GM19463 (cell line): ENCODE results near the gene CSTF1.

ENCODE experiments used
- ATAC-seq: cut with Tn5 transposase; IDR thresholded peaks from one replicate; pipeline ENCODE4 v1.9.1; 2021; ENCODE audit warnings: mild to moderate bottlenecking, moderate library complexity; ENCODE audit not compliant: unreplicated experiment

The CSTF1 gene

DNA sequence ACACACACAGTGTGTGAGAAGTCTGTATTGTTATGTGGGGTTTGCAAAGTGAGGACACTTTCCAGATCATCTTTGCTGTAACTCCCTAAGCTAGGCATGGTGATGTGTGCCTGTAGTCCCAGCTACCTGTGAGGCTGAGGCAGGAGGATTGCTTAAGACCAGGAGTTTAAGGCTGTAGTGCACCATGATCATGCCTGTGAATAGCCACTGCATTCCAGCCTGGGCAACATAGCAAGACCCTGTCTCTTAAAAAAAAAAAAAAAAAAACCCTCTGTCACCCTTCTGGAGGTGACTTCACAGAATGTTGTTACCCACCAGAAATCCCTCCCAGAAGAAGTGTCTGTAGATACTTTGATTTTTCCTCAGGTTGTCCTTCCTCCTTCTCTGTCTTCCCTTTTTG, 34.5 kb downstream of the CSTF1 start:
- ATAC-seq: no peak

DNA sequence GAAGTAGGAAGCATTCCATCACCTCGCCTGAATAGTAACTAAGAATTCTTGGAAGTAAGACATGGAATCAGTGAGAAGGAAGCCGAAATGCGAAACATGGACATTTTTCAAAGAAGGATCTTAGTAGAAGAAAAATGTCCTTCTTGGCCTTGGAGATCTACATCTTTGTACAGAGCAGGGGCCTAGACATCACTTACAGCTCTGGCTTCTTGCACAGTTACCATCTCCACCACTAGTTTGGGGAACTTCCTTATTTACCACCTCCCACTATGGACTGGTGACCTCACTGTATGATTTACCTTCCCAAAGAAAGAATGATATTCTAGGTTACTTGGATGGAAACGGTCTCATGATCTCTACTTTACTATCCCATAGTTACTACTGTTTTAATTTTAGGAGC, 35.4 kb downstream of the CSTF1 start:
- ATAC-seq: no peak

DNA sequence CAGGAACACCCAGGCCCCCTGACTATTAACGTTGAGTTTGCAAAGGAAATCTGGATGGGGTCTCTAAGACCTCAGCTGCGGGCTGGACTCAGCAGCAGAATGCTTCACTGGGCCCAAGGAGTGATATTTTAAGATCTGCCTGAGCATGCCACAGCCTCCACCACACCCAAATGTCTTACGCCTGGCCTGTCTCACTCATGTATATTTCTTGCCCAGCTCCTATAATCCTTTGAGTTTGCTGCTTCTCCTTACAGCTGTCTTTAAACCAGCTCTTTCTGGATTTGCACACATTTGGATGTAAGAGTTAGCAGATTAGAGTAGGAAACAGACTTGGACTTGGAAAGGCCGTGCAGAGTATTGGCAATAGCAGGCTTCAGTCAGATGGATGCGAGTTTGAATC, 36.0 kb downstream of the CSTF1 start:
- no peak for ATAC-seq

DNA sequence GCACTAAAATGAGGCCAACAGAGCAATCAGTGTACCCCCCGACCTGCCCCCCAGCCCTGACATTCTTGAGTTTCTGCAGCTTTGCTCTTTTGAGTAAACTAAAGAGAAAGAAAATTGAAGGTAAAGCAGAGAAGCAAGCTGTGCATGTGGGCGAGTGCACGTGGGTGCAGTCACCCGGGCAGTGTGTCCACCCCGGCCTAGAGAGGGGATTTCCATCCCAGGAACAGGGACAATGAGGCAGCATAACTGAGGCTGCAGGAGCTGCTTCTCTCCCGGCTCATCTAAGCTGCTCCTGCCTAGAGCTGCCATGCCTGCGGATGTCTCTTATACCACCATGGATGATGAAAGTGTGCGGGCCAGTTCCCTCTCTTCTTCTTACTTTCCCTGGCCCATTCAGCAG, 36.4 kb downstream of the CSTF1 start:
- ATAC-seq: no peak

DNA sequence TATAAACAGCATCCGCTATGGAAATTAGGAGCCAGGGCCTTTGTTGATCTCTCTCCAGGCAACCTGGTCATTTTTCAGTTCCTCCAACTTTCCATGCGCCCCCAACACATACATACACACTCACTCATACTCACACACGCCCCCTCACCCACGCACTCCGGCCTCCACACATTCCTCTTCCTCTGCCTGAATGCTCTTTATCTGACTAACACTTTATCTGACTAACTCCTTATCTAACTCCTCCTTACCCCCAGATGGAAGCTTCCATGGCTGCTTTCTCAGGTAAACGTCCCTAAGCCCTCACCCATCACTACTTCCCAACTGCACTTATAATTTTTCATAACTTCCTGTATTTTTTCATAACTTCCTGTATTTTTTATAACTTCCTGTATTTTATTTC, 37.1 kb downstream of the CSTF1 start:
- no peak for ATAC-seq

DNA sequence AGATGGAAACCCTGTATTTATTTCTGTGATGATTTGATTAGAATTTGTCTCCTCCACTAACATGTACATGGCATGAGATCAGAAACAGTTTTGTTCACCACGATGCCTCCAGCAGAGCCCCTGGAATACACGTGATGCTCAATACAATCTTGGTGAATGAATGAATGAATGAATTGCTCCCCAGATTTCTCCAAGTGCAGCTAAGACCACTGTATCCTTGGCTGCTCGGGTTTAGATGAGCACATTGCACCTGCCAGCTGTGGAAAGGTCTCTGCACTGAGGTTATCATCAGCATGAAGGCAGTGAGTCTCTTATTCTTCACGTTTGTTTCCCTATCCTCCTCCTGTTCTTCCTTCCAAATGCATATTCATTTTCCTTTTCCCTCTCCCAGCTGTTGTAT, 37.5 kb downstream of the CSTF1 start:
- no peak for ATAC-seq

DNA sequence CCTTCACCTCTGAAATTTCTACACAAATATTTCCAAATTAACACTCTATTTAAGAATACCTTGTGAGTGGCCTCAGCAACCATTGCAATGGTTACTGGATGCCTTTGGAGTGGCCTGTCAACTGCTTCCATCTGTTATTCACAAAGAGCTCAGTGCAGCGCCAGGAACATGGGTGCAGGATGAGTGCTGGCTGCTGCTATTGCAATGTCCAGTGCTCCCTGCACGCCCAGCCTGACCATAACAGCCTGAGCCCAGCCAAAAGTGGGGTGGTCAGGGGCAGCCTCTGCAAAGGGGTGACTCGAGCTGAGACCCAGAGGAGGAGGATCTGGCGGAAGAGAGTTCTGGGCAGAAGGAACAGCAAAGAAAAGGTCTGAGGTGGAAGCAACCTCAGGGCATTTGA, 38.0 kb downstream of the CSTF1 start:
- no peak for ATAC-seq

DNA sequence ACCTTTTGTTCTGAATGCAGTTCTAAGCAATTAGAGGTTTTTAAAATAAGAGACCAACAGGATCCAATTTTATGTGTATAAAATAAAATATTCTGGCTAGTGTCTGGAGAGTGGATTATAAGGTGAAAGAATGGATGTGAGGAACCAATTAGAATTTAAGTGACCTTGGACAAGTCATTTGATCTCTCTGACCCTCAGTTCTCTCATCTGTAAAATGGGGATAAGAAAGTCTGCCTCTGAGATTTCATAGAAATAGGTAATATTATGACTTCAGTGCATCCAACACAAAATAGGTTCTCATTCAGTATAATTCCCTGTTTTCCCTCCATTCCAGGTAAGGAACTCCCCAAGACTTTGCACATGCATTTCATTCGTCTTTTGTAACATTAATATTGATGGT, 38.5 kb downstream of the CSTF1 start:
- no peak for ATAC-seq

DNA sequence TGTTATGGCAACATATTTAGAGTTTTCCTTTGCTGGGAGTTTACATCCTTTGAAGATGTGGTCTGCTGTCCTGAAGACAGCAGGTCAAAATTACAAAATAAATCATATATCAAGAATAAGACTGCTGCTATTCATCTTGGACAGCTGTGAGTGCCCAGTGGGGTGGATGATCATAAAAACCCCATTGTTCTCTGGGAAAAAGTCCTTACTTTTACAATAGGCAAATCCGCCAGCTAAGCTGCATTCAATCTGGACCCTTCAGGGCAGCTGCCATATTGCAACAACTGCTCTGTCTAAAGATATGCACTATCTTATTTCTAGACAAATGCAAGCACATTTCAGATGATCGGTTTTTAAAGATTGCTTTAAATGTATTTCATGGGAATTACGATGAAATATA, 39.0 kb downstream of the CSTF1 start:
- ATAC-seq: no peak

DNA sequence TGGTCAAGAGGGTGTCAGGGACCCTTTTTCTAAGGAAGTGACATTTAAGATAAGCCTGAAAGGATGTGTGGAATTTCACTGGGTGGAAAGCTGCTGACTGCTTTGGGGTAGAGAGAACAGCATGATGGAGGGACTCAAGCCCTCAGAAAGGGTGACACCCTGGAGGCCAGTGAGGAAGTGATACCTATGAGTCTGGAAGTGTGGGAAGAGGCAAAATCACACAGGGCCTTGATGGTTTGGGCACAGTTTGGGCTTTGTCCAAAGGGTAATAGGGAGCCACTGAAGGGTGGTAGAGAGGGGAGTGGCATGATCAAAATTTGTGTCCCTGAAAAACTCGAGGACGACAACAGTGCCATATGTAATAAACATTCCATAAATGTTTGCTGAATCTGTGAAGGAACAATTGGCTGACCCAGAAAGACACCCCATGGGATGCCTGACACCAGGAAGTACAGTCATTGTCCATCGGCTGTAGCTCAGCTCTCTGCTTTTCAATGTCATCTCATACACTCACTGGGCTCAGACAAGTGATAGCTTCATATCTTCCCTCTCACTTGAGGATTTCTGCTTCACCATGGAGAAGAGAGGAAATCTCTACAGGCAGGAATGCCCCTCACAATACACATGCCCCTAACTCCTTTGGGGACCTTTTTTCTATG, 40.9 kb downstream of the CSTF1 start:
- ATAC-seq: no peak

DNA sequence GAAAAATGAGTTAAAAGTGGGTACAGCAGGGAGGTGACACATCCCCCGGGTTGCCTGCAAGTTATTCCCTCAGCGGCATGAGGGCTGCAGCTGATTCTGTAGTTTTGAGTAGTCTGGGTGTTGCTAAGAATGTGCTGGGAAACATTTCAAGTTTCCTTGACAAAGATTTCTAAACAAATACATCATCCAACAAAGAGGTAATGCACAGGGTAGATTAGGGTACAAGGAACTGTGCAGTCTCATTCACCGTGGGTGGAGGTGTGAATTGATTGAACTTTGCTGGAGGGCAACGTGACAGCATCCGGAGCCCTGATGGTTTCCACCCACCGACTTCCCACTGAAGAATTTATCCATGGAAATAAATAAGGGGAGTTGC, 41.4 kb downstream of the CSTF1 start:
- ATAC-seq: no peak

DNA sequence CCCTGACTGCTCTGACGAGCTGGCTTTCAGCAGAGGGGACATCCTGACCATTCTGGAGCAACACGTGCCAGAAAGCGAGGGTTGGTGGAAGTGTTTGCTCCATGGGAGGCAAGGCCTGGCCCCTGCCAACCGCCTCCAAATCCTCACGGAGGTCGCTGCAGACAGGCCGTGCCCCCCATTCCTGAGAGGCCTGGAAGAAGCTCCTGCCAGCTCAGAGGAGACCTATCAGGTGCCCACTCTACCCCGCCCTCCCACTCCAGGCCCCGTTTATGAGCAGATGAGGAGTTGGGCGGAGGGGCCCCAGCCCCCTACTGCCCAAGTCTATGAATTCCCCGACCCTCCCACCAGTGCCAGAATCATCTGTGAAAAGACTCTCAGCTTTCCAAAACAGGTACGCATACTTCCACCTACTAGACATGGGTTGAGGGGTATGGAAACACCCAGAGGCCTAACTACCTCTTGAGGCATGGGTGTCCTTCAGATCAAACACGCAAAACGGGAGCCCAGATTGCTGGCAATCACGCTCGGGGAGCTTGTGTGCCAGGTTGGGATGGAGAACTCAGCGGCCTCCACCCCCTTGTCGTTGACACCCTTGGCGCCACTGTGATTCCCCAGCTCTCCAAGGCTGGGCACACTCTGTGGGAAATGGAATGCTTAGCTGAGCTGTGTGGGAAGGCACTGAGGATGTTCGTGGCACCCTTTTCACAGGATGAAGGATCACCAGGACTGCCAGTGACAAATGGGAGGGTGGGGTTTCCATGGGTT, 44.9 kb downstream of the CSTF1 start:
- ATAC-seq: no peak

DNA sequence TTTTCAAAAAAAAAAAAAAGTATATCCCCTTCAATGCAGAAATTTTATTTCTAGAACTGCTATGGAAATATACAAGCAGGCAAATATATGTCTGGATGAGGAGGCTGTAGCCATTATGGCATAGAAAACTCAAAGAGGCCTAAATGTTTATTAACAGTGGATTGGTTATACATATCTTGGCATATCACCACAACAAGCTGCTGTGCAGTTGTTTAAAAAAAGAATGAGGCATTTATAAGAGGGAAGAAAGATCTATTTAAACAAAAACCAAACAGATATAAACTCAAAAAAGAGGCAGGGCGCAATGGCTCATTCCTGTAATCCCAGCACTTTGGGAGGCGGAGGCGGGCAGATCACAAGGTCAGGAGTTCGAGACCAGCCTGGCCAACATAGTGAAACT, 45.8 kb downstream of the CSTF1 start:
- ATAC-seq: no peak

DNA sequence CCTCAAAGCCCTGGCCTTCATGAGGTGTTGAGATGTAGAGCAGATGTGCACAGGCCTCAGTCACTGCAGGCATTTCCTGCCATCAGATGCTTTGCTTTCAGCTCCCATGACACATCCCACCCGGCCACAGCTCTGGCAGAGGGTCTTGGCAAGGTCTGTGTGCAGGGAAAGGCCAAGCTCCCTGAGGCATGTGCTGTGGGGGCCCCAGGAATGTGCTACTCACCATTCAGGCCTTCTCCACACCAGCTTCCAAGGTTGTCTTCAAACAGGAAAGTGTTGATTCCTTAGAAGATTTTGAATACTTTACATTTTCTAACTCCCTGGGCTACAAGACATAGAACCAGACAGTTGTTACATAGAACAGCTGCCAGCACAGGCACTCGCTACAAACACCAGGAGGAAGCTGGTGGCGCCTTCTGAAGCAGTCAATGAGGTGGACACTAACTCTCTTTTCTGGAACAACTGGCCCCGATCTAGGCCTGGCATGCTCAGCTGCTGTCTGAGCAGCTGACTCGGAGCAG, 47.4 kb downstream of the CSTF1 start:
- no peak for ATAC-seq

DNA sequence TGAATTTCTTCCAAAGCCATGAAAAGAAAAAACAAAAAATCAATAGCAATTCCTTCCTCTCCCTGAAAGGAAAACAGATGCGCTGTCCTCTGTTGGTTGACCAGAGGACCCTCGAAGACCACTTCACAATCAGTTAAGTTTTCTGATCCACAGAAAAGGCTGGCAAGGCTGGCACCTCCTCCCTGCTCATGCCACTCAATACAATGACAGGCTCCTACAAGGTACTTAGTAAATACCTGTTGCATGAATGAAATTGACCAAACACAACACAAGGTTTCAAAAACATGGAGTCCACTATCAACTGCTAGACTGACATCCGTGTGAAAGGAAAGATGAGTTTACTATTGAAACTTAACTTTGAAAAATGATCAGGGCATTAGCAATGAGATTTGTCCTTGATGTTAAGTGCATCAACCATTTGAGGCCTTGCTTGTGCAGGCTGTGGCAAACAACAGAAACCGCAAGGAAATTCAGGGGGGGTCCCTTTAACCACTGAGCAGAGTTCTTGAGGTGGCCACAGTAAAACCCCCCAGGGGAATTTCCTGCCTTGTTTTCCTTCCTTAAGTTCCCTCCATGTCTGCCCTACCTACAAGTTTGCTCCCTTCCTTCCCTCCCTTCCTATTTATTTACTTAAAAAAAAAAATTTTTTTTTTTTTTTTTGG, 48.0 kb downstream of the CSTF1 start:
- ATAC-seq: peak; percentile 83

DNA sequence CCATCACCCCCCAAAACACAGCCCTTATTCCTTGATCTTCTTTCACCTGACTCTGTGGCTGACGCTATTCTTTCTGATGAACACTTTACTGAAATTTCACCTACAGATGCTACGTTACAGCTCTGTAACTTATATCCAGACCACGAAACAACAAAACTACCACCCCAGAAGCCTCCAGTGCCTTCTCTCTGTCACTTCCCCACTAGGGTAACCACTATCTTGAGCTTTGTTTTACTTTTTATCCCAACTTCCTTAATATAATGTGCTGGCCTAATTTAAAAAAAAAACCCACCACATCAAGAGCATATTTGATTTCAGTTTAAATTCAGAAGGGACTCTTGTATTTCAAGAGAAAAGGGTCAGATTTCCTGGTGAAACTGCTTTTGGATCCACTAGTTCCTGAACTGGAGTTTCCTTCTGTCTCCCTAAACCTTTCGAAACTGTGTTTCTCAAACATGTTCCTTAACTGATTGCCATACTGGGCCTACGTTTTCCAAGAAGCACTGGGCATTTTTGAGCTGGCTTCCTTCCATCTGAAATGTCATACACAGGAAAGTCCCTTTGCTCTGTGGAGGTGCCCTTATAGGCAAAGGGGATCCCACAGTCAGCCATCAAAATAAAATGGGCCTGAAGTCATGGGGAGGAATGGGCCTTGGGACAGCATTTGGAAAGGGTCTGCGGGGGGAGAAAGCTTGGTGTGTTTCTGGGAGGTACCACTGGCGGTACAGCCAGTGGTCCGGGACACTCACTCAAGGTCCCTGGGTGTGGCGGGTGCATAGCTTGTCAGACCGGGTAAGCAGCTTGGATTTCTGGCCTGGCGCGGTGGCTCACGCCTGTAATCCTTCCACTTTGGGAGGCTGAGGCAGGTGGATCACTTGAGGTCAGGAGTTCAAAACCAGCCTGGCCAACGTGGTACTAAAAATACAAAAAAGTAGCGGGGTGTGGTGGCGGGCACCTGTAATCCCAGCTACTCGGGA, 50.2 kb downstream of the CSTF1 start:
- ATAC-seq: no peak

DNA sequence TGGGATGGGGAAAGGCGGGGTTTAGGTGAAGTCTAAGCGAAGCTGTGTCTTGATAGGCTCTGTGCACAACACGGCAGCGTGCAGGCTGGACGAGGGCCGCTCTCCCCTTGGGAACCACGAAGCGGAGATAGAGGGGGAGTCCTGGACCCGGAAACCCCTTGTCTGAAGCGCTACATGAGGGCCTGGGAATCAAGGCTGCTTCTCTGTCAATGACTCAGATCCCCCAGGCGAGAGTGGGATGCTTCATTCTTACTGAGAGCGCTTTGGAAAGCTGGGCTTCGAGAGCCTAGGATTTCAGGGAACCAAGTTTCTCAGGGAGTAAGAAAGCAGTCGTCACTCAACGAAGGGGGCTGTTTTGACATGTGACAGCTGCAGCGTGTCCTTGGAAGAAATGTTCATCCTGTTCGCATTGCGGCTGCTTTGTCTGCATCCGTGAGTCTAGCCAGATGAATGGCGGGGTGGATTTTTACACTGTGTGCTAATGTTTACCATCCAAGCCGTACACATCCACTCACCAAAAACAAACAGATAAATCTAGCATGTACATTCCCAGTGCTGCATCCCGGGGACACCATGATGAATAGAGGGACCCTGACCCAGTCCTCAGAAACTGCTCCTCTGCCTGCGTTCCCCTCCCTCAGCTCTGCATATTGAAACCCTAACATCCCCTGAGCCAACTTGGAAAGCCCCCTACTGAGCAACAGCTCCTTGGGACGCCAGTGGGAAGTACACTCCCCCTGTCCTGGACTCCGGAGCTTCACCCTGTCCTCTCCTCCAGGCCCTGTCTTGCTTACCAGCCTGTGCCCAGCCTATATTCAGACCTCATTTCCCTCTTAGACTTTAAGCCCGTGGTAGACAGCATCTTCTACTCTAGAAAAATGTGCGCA, 51.5 kb downstream of the CSTF1 start:
- no peak for ATAC-seq

DNA sequence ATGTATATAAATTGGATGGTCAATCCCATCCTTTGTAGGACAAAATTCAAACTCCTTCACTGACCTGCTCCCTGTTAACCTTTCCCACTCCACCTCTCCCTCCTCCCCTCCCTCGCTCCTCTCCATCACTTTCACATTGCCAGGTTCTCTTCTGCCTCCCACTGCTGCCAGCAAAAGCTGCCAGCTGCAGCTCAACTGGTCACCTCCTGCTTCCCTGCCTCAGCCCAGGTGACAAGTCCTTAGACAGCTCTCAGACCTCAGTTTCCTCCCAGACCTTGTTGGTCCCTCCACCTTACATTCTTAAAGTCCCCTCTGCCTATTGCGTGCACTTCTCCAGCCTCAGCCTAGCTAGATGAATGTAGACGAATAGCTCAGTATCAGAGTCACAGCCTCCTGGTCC, 52.7 kb downstream of the CSTF1 start:
- no peak for ATAC-seq

DNA sequence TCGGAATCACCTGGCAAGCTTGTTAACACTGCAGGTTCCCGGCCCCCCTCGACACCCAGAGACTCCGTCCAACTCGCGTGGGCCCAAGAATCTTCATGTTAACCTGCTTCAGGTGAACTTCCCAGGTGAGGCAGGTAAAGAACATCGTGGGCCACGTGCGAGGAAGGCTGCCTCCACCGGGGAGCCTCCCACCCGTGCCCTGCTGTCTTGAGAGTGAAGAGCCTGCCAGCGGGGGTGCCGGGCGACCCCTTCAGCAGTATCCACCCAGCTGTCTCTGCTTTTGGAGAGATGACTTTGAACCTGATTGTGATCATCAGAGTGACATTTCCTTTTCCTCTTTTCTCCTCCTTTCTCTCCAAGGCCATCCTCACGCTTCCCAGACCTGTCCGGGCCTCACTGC, 53.1 kb downstream of the CSTF1 start:
- ATAC-seq: no peak

DNA sequence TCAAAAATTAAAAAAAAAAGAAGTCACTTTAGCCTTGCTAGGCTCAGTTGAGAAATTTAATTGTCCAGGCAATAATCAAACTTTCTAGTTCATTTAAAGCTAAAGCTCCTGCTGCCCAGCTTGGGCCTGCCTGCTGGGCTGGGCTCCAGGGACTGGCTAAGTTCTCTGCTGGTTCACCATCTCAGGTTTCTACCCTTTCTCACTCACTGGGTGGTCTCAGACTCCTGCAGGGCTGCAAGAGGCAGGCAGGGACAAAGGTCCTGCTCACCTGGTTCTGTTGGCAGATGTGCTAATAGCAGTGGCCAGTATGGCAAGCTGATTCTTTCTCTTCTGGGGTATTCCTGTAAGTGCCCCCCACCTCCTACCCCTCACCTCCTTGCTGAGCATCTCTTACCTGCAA, 54.8 kb downstream of the CSTF1 start:
- ATAC-seq: no peak
